MCF 10A (cell line): ENCODE data around the gene NETO2. TPM values are rescaled to one million over a fixed set of nuclear protein-coding genes. Genes with fewer than 3 reads are reported as not detected.
"Not testable (repeated sequence)": the region's sequence is repeated elsewhere in the genome, so short reads cannot be mapped to it uniquely, and the experiment has no call there.

Experiments
- BruUV-seq: library from RNA; stranded (reverse); fragments of 400-500 nt; replicated peaks from 2 replicates; lab custom pipeline; 2021; lab: Mats Ljungman, UMichigan
- CTCF ChIA-PET: fragments of 300-600 bp; sonication (Branson Sonifier 250); formaldehyde crosslinking; extraction: SDS; loops from one replicate; lab custom pipeline; 2021; ENCODE audit warnings: antibody characterized with exemption, inconsistent platforms; lab: Yijun Ruan, JAX
- POLR2A ChIA-PET: fragments of 300-600, 350-650 bp; sonication (Branson Sonifier 250); formaldehyde crosslinking; extraction: SDS; loops from one replicate; lab custom pipeline; 2020; ENCODE audit warnings: antibody characterized with exemption, inconsistent platforms; lab: Yijun Ruan, JAX
- DNase-seq: peaks from one replicate; pipeline ENCODE4 v3.0.0-alpha.2; 2018; ENCODE audit not compliant: unreplicated experiment
- H3K27ac Mint-ChIP-seq: one replicate; pipeline ENCODE4 v1.8.0; 2022; ENCODE audit warnings: mild to moderate bottlenecking, low read depth, mixed read lengths; ENCODE audit not compliant: unreplicated experiment
- H3K27me3 Mint-ChIP-seq: one replicate; pipeline ENCODE4 v1.8.0; 2022; ENCODE audit warnings: mixed read lengths; ENCODE audit not compliant: insufficient read depth, unreplicated experiment
- H3K36me3 Mint-ChIP-seq: one replicate; pipeline ENCODE4 v1.8.0; 2022; ENCODE audit warnings: mild to moderate bottlenecking, moderate library complexity, mixed read lengths; ENCODE audit not compliant: insufficient read depth, unreplicated experiment
- H3K4me1 Mint-ChIP-seq: one replicate; pipeline ENCODE4 v1.8.0; 2022; ENCODE audit warnings: mixed read lengths; ENCODE audit not compliant: insufficient read depth, unreplicated experiment
- H3K4me3 Mint-ChIP-seq: one replicate; pipeline ENCODE4 v1.8.0; 2022; ENCODE audit warnings: mild to moderate bottlenecking, moderate library complexity, mixed read lengths; ENCODE audit not compliant: unreplicated experiment
- H3K9me3 Mint-ChIP-seq: one replicate; pipeline ENCODE4 v1.8.0; 2022; ENCODE audit warnings: mixed read lengths; ENCODE audit not compliant: unreplicated experiment
- intact Hi-C: fragments of 100-400 bp; cut with micrococcal nuclease; formaldehyde crosslinking; loops from 2 replicates; pipeline ENCODE4 v1.14.1; 2022
- total RNA-seq: library from RNA; stranded (reverse); gene quantifications from 2 replicates; pipeline ENCODE4 v1.2.3, GENCODE V29; 2022
- TF ChIP-seq, protein P1 (sequence below): fragments of 200-600 bp; IDR thresholded peaks from one replicate; pipeline ENCODE4 v1.8.0; 2022; ENCODE audit warnings: antibody characterized with exemption, mild to moderate bottlenecking; ENCODE audit not compliant: unreplicated experiment

The NETO2 gene
- total RNA-seq, 1 experiment from 2014 or later: 40.8 TPM

DNA sequence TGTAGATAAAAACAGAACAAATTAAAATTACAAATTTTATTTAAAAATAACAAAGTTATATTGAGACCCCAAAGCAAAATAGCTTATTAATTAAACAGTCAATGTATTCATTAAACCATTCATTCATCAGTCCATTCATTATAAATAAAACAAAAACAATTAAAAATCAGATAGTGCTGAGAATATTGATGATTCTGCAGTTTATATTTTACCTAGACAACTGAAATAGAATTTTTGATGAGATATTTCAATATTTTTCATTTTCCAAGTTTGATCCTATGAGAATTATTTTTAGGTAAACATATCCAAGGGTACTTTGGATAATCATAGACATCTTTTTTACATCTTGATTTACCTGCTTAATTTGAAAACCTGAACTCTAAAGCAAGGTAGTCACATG is 15.2 kb upstream of the NETO2 start:
- Mint-ChIP-seq H3K36me3 (no peaks in the 10 kb centered on the region), H3K27ac (no peak overlapping the region), H3K4me3 (no peak overlapping the region), H3K27me3 (no peaks in the 10 kb centered on the region), H3K4me1 (no peaks in the 10 kb centered on the region), H3K9me3 (no peaks in the 10 kb centered on the region)
- TF ChIP-seq, protein P1, sequence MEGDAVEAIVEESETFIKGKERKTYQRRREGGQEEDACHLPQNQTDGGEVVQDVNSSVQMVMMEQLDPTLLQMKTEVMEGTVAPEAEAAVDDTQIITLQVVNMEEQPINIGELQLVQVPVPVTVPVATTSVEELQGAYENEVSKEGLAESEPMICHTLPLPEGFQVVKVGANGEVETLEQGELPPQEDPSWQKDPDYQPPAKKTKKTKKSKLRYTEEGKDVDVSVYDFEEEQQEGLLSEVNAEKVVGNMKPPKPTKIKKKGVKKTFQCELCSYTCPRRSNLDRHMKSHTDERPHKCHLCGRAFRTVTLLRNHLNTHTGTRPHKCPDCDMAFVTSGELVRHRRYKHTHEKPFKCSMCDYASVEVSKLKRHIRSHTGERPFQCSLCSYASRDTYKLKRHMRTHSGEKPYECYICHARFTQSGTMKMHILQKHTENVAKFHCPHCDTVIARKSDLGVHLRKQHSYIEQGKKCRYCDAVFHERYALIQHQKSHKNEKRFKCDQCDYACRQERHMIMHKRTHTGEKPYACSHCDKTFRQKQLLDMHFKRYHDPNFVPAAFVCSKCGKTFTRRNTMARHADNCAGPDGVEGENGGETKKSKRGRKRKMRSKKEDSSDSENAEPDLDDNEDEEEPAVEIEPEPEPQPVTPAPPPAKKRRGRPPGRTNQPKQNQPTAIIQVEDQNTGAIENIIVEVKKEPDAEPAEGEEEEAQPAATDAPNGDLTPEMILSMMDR: no peak
- CTCF ChIA-PET: no interaction called here
- DNase-seq: no peak
- BruUV-seq: no TSS peak
- intact Hi-C loops: no loop called here
- POLR2A ChIA-PET: no interaction called here

DNA sequence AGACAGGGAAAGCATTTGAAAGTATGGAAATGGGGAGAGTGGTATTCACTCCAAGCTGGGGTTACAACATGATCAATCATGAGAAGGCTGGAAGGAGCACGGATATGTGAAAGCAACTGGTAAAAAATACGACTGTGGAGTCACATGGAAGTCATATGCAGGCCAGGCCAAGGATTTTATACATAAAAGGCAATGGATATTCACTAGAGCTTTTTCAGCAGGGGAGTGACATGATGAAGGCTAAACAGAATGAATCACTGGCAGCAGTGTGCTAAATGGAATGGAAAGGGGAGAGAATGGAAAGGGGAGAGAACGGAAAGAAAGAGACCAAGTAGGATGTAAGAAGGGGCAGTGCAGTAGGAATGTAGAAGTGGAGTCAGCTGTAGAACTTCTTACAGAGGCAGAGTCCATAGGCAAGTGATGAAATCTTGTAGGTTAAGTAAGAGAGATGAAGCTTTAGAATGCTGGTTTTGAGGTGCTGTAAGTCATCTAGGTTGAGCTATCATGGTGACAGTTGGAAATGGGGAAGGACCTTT is 13.0 kb upstream of the NETO2 start:
- H3K27me3 Mint-ChIP-seq: no peaks in the 10 kb centered on the region
- H3K9me3 Mint-ChIP-seq: no peaks in the 10 kb centered on the region
- no peaks in the 10 kb centered on the region for H3K36me3 Mint-ChIP-seq
- H3K4me1 Mint-ChIP-seq: no peaks in the 10 kb centered on the region
- no peak for DNase-seq
- no peak overlapping the region for H3K4me3 Mint-ChIP-seq
- intact Hi-C loops: no loop called here
- ChIA-PET POLR2A (no interaction called here), CTCF (interaction anchor here (0.6 to 5.0 kb wide), 3 partner anchors 14 to 1029 kb away, joined by 3 to 35 read pairs (median 3); partner anchors contain the start of gene NETO2)
- H3K27ac Mint-ChIP-seq: no peak overlapping the region
- TF ChIP-seq, protein P1: no peak
- no TSS peak for BruUV-seq

DNA sequence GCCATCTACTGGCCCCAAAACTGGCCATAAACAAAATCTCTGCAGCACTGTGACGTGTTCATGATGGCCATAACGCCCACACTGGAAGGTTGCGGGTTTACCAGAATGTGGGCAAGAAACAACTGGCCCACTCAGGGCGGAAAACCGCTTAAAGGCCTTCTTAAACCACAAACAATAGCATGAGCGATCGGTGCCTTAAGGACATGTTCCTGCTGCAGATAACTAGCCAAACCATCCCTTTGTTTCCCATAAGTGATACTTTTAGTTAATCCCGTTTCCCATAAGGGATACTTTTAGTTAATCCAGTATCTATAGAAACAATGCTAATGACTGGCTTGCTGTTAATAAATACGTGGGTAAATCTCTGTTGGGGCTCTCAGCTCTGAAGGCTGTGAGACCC is 8.8 kb upstream of the NETO2 start:
- intact Hi-C loops: not testable (repeated sequence)

DNA sequence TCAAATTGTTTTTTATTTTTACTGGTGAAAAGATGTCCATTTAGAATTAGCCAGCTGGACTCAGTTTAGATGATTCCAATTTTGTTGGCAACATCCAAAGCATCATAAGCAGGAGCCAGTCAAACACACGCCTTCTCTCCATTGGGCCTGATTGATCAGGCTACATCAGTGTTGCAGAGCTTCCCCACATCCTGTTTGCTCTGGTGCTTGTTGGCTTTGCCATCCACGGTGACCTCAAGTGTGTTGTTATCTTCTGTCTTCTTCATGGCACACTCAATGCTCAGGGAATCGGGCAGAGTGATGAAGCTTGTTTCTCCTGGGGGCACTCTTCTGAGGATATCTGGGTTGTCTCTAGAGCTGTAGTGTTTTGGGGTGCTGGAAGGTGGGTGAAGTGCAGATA is 6.3 kb upstream of the NETO2 start:
- ChIA-PET POLR2A (interaction anchor here (0.5 to 1.1 kb wide), 2 partner anchors 19 kb away, joined by 3 read pairs; no protein-coding TSS in a partner anchor), CTCF (interaction anchor here (0.6 to 0.7 kb wide), 2 partner anchors 12 to 131 kb away, joined by 3 read pairs; no protein-coding TSS in a partner anchor)
- DNase-seq: no peak
- intact Hi-C loops: no loop called here
- H3K27me3 Mint-ChIP-seq: no peaks in the 10 kb centered on the region
- no TSS peak for BruUV-seq
- no peak overlapping the region for H3K27ac Mint-ChIP-seq
- H3K9me3 Mint-ChIP-seq: no peaks in the 10 kb centered on the region
- H3K4me3 Mint-ChIP-seq: no peak overlapping the region
- TF ChIP-seq, protein P1: no peak
- peaks cover 12% of the 10 kb centered on the region for H3K36me3 Mint-ChIP-seq
- no peaks in the 10 kb centered on the region for H3K4me1 Mint-ChIP-seq

More for the DNA sequence above, 8.8 kb upstream of the NETO2 start:
- H3K27me3 Mint-ChIP-seq, H3K36me3 Mint-ChIP-seq, POLR2A ChIA-PET, H3K27ac Mint-ChIP-seq, H3K9me3 Mint-ChIP-seq, H3K4me3 Mint-ChIP-seq, DNase-seq, H3K4me1 Mint-ChIP-seq, BruUV-seq: not testable (repeated sequence)
- CTCF ChIA-PET: interaction anchor here (5.0 kb wide), 1 partner anchor 10 kb away, joined by 35 read pairs; the partner anchor contains the start of gene NETO2
